ENCODE data around the gene KIAA1328.
"Not testable (repeated sequence)": the region's sequence is repeated elsewhere in the genome, so short reads cannot be mapped to it uniquely, and the experiment has no call there.

The KIAA1328 gene

DNA sequence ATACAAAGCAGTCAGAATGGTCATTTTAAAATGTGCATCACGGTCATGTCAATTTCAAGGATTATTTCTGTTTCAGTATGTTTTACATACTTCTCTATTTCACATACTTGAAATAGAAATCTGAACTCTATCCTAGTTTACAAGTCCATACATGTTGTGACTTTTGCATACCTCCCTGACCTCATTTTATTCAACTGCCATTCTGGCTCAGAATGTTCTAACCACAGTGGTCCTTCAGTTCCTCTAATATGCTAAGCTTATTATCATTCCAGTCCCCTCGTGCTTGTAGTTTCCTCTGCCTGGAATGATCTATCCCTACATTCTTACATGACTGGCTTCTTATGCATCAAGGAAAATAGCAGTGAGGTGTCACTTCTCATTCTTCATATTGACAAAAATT is 295.6 kb downstream of the KIAA1328 start:
- in situ Hi-C loops (cut with MboI; ENCODE audit: low sequenced_read_pairs) = no loop called here

DNA sequence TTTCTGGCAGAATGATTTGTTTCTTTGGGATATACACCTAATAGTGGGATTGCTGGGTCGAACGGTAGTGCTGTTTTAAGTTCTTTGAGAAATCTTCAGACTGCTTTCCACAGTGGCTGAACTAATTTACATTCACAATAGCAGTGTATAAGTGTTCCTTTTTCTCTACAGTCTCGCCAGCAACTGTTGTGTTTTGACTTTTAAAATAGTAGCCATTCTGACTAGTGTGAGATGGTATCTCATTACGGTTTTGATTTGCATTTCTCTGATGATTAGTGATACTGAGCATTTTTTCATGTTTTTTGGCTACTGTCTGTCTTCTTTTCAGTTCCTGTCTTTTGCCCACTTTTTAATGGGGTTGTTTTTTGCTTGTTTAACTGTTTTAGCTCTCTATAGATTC is 306.2 kb downstream of the KIAA1328 start:
- in situ Hi-C loops (cut with MboI; ENCODE audit: low sequenced_read_pairs) = no loop called here

DNA sequence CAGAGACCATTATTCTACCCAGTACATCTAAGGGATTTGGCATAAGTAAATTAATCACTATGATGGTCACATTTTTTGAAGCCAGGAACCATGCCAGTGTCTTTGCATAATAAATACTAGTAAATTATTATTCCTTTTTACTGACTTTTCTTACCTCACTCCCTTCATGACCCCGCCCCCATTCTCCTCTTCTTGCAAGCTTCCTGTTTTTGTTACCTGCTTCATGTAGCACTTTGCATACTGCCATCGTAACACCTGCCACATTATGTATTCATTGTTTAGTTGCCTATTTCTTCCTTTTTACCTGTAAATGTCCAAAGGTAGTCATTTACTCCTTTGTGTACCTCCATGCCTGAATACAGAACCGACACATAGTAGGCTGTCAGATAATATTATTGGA is 309.5 kb downstream of the KIAA1328 start:
- in situ Hi-C loops (cut with MboI; ENCODE audit: low sequenced_read_pairs) = no loop called here

DNA sequence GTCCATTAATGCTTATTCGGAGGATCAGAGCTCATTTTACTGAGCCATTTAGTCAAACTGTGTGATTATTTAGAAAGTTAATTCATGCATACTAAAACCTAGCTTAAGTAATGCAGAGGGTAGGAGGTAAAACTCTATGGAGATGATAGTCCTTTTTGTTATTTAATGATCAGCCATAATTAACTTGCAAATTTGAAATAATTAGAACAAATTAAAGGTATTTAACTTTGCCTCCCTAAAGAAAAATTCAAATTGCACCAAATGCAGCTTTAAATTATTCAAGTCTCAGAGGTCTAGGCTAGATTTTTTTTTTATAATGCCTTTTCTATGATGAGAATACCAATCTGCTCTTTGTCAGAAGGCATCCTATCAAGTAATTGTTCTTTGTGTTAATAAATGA is 310.9 kb downstream of the KIAA1328 start:
- in situ Hi-C loops (cut with MboI; ENCODE audit: low sequenced_read_pairs) = no loop called here

DNA sequence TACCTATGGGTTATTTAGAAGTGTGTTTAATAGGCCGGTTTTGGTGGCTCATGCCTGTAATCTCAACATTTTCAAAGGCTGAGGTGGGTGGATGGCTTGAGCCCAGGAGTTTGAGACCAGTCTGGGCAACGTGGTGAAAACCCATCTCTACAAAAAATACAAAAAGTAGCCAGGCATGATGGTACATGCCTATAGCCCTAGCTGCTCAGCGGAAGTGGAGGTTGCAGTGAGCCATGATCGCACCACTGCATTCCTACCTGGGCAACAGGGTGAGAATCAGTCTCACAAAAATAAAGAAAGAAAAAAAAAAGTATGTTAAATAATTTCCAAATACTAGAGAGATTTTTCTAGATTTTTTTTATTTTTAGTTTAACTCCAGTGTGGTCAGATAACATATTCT is 316.0 kb downstream of the KIAA1328 start:
- in situ Hi-C loops (cut with MboI; ENCODE audit: low sequenced_read_pairs) = no loop called here

DNA sequence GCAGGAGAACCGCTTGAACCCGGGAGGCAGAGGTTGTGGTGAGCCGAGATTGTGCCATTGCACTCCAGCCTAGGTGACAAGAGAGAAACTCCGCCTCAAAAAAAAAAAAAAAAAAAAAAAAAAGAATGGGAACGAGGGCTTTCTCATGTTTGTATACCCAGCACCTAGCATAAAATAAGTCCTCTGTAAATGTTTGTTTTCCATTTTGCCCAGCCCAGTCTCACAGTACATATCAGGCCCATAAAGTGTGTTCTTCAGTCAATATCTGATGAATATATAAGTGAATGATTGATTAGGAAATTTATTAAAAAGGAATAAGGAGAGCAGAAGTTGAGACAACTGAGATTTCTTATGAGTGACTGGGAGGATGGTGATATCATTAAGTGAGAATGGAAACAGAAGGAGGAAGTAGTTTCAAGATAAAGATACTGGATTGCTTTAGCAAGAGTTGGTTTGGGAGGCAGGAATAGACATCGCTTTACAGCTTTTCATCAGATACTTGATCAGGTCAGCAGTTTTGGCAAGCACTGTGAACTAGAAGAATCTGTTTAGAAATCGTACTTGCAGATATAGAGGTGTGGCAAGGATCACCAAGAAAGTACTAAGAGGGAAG is 327.5 kb downstream of the KIAA1328 start:
- in situ Hi-C loops (cut with MboI; ENCODE audit: low sequenced_read_pairs) = no loop called here

DNA sequence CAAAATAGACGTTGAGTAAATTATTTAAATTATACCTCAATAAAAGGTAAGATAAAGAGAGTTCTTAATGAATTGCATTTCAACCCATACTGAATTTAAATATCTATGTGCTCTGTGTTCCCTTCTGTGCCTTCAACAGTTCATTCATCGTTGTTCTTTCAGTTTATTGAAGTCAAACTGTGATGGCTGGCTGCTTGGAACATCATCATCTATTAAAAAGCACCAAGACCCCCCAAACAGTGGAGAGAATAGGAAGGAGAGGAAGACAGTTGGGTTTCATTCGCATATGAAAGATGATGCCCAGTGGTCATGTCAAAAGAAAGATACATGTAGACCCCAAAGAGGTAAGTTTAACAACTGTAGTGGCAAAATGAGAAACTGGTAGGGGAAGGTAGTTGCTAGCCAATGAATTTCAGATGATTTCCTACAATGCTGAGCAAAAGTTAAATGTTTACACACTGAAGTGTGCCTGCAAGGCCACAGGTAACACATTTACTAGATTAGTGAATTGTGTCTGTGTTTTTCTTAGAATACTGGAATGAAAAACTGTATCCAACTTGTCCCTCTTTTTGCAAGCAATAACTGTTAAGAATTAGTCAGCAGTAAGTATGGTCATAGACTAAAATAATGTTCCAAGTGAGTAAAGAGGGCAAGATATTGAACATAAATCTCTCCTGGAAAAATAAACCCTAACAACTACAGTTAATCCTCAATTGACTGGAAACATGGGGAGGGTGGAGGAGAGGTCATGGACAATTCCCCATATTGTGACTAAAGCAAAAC is 331.3 kb downstream of the KIAA1328 start:
- in situ Hi-C loops (cut with MboI; ENCODE audit: low sequenced_read_pairs) = no loop called here

DNA sequence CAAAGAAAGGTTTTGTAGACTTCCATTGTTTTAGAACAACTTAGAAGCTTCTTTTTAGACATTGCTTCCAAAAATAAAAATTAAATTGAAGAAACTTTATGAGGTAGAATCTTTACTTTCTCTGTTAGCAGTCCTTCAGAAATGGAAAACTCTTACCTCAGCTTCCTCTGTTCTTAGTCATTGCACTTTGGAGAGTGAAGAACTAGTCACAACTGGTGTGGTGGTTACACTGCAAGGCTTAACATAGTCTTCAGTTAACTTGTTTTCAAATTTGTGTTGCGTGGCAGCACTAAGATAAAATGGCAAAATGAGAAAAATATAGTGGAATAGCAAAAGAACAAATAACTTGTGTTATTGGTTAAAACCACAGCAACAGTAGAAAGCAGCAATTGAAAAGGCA is 332.6 kb downstream of the KIAA1328 start:
- in situ Hi-C loops (cut with MboI; ENCODE audit: low sequenced_read_pairs) = no loop called here

DNA sequence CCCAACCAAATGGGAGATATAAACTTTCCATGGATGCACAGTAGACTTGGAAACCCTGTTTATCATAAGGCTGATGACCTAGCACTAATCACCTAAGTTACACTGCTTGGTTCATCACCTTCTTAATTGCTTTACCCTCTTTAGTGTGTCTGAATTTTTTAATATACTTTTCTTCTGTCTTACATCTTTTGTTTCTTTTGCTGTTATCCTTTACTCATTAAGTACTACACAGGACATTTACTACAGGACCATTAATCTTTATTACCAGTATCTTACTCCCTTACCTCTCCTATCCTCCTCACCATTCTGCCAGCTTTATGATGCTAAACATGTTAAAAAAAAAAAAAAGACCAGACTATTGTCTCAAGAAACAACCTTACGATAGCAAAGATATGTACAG is 333.6 kb downstream of the KIAA1328 start:
- in situ Hi-C loops (cut with MboI; ENCODE audit: low sequenced_read_pairs) = no loop called here

DNA sequence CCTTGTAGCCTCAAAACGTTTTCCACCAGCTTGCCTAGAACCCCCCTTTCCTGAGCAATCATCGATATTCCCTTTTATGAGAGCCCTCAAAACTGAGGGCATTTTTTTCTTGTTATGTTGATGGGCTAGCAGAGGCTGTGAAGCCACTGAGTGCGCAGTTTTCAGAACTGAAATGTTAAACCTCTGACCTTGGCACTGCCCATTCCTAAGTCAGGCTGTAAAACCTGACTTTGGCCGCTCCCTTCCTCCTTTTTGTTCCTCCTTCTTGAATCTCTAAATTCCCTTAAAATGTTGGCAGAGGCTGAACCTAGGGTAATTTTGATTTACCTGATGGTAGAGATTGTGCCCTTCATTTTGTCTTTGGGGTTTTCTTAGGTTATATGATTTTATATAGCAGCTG is 334.2 kb downstream of the KIAA1328 start:
- in situ Hi-C loops (cut with MboI; ENCODE audit: low sequenced_read_pairs) = no loop called here

DNA sequence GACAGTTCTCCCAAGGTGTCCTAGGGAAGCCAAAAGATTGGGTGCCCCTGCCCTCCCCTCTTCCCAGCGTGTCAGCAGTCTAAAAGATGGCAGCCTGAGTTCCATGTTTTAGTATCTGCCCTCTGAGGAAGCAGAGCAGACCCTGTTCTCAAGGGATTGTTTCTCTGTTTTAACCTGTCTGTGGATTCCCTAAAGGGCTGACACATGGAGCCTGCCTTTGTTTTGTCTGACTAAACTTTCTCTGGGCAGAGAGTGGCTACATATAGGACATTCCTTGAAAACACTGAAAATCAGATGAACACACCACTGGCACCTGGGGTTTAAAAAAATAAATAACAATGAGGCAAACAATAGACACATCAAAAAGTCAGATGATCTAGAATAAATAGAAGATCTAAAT is 337.6 kb downstream of the KIAA1328 start:
- in situ Hi-C loops (cut with MboI; ENCODE audit: low sequenced_read_pairs) = no loop called here

DNA sequence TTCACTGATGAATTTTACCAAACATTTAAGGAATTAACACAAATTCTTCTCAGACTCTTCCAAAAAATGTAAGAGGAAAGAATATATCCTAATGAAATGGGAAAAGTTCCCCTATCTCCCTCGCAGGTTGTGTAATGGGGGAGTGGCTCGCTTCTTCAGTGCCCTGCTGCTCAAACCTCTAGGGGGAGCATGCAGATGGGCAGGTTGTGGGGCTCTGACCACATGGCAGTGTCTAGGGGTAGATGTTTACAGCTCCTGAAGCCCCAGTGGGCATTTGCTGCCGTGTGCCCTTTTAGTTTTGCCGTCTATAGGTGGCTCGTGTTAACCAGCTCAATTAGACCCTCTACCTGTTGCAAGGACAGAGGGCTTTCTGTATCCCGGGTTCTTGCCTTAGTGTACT is 338.0 kb downstream of the KIAA1328 start:
- in situ Hi-C loops (cut with MboI; ENCODE audit: low sequenced_read_pairs) = not testable (repeated sequence)

DNA sequence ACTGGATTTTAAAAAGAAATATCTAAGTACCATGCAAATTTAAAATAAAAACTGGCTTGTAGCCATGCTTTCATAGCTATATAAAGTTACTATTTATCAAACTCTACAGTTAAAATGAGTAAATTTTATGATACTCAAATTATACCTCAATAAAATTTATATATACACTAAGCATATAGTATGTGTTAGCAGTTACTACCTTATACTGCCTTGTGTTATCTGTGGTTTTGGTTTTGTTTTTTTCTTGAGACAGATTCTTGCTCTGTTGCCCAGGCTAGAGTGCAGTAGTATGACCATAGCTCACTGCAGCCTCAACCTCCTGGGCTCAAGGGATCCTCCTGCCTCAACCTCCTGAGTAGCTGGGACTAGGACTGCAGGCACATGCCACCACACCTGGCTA is 342.1 kb downstream of the KIAA1328 start:
- in situ Hi-C loops (cut with MboI; ENCODE audit: low sequenced_read_pairs) = no loop called here

DNA sequence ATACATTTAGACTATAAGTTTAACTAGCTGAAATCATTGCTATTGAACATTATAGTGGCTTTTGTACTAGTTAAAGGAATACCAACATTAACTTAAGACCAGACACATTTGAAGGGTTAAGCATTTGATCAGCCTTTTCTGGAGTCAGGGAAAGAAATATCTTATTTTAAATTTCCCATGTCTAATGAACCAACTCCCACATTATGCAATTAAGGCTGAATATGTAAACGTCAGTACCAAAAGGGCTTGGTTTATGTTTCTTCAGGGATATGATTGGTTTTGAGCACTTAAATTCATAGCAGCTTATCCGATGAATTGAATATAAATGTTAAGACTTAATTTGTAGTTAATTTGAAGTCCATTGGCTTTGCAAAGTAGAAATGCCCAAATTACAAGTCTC is 344.5 kb downstream of the KIAA1328 start:
- in situ Hi-C loops (cut with MboI; ENCODE audit: low sequenced_read_pairs) = no loop called here

DNA sequence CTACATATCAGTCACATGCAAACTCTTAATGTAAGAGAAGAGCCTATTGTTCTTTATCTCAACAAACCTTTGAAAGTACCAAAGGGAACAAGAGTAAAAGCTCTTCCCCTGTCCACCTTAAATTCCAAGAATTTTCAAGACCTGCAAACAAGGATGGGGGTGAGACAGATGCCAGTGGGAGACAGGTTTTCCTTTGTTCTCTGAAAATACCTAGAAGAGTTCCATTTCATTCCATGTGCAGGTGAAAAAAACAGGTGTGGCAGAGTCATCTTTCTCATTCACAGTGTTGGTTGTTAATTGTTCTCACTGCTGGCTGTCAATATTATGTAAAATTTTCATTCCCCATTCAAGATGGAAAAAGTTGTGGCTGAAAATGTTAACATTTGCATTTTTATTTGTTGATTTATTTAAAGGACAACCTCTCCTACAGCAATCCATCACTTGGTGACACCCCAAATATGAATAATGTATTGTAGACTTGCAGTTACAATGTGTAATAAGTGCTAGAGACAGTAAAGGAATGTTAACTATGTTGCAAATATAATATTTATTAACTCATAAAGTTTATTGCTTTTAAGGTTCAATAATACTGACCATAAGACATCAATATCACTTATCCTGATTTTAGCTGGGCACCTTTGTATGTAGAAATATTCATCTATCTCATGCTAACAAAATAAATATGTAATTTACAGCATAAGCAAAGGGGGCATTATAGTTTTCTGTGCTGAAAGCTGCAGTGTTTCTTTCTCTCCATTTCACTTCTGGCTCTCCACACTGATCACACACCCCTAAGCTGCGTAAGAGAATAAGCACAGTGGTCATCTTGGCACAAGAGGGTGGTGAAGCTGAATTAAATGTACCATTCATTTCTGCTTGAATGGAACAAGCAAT is 347.0 kb downstream of the KIAA1328 start:
- in situ Hi-C loops (cut with MboI; ENCODE audit: low sequenced_read_pairs) = no loop called here

DNA sequence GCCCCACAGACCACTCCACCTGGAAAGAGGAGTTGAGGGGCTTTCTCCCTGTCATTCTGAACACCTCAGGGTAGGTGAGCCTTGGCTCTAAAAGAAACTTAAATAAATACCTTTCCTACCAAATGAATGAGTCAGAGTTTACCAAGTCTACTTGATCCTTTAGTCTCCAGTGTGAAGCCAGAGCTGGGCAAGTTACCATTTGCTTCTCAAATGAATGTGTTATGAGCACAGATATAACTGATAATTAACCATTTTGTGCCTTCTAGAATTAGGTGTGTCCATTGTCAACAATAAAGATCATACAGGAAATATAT is 347.7 kb downstream of the KIAA1328 start:
- in situ Hi-C loops (cut with MboI; ENCODE audit: low sequenced_read_pairs) = no loop called here

DNA sequence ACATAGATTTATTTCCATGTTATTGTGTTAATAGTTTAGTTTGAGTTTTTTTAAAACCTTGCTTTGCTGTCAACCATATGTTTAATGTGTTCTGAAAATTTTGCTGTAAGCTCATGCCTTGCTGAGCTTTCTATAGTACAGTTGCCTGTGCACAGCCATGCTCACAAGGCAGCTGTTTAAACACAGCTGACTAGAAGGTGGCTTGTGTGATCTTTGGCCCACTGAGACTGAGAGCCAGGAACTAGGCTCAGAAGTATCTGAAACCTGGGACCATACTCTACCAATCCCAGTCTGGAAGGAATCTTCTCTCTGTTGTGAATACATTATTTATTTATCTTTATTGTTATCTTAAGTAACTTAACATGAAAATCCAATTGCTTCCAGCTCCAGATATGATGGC is 350.5 kb downstream of the KIAA1328 start:
- in situ Hi-C loops (cut with MboI; ENCODE audit: low sequenced_read_pairs) = no loop called here

DNA sequence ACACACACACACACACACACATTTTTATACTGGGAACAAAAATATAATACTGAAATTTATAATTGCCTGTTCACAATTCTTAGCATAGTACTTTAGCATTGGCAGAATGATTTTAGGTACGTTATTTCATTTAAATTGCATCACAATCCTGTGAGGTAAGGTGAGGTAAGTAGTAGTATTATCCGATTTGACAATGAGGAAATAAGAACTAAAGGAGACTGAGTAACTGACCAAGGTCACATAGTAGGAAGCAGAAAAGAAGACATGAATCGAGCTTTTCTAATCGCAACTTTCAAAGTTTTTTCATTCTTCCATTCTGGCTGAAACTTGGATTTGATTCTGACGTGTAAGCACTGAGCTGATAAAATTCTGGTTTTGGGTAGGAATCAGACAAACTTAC is 351.2 kb downstream of the KIAA1328 start:
- in situ Hi-C loops (cut with MboI; ENCODE audit: low sequenced_read_pairs) = no loop called here

DNA sequence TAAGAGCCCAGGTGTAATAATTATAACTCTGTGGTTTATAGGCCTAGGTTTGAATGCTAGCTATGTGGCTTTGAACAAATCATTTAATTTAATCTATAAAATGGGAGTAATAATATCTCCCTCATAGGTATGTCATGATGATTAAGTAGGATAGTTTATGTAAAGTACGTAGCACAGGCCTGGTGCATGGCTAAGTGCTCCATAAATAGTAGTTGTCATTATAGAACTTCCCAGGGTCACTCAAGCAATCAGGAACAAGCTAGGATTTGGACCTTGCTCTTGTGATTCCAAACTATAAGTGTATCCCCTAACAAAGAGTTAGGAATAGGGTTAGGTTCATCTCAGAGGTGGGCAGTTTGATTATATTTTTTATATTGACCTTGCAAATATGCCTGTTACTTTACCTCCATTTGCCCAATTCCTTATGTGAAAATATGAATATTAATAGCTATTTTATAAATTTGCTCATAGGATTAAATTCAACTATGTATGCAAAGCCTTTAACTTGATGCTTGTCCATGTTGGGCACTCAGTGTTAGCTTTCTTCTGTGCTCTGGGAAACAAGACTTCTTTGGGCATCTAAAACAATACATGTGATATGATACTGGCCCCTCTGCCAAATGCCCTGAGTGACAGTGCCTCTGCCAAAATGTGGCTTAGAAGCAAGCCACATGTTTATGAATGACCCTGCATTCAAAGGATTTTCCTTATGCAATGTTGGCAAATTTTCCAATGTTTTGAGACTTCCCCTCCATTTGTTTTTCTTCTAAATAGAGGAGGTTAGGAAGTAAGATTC is 353.6 kb downstream of the KIAA1328 start:
- in situ Hi-C loops (cut with MboI; ENCODE audit: low sequenced_read_pairs) = no loop called here

DNA sequence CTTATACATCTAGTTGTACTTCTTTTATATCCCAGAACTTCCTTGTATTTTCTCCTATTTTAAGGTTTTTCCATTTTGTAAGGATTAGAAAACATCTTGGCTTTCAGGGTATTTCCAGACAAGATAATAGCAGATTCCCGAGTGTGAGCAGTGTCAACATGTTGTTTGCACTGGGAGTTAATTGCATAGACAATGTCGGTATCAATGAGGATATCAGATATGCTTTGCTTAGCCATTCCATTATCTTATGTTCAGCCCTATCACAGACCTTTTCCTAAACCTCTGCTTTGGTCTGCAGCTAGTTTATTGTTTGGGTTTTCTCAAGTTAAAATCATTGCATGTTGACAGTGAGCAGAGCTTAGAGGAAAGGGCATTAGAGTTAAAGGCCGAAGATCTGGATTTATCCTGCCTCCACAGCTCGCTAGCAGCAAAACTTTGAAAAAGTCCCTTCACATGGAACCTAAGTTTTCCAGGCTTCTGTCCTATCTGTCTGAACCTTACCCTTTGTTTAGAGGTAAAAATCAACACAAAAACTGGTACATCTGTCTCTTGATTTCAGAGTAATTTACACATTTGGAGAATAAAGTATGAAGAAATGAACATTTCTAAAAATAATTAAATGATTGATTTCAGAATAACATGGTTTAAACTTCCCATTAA is 355.4 kb downstream of the KIAA1328 start:
- in situ Hi-C loops (cut with MboI; ENCODE audit: low sequenced_read_pairs) = no loop called here

Measured in HL-60/S4 treated with phorbol 12-myristate 13-acetate at 8.2 ng/mL for 4 days and 3 days (cell line).